Neural cell (in vitro differentiated cells): Measurements from ENCODE around the gene LRCH1. TPM values are rescaled to one million over a fixed set of nuclear protein-coding genes. Genes with fewer than 3 reads are reported as not detected.

Experiments
- H2AFZ ChIP-seq: fragments of 200-600, 300-800 bp; sonication (generic), shearing (Covaris generic); 2 replicates; pipeline ENCODE4 v1.6.0; 2014; ENCODE audit warnings: low read depth, mild to moderate bottlenecking, antibody characterized with exemption, low read length, moderate library complexity
- H3F3A ChIP-seq: fragments of 200-600 bp; shearing (Covaris generic); 2 replicates; pipeline ENCODE4 v1.6.1; 2016; ENCODE audit warnings: mild to moderate bottlenecking, moderate library complexity, mixed read lengths, antibody characterized with exemption, low read length; ENCODE audit not compliant: insufficient read depth, poor library complexity, severe bottlenecking
- H3K27ac ChIP-seq: fragments of 200-600, 300-800 bp; sonication (generic), shearing (Covaris generic); 2 replicates; pipeline ENCODE4 v1.5.1; 2014; ENCODE audit warnings: mild to moderate bottlenecking, low read length, moderate library complexity
- H3K27me3 ChIP-seq: fragments of 300-800, 200-600 bp; sonication (generic), shearing (Covaris generic); 2 replicates; pipeline ENCODE4 v1.6.0; 2014; ENCODE audit warnings: mild to moderate bottlenecking, low read depth, low read length, moderate library complexity; ENCODE audit not compliant: insufficient read depth
- H3K36me3 ChIP-seq: fragments of 300-800, 200-600 bp; sonication (generic), shearing (Covaris generic); 2 replicates; pipeline ENCODE4 v1.5.1; 2014; ENCODE audit warnings: mild to moderate bottlenecking, antibody characterized with exemption, low read length, moderate library complexity; ENCODE audit not compliant: insufficient read depth
- H3K4me2 ChIP-seq: fragments of 300-800, 200-600 bp; sonication (generic), shearing (Covaris generic); 2 replicates; pipeline ENCODE4 v1.6.0; 2014; ENCODE audit warnings: mild to moderate bottlenecking, low read length
- H3K4me3 ChIP-seq: fragments of 300-800, 200-600 bp; sonication (generic), shearing (Covaris generic); 2 replicates; pipeline ENCODE4 v1.5.1; 2014; ENCODE audit warnings: mild to moderate bottlenecking, low read length, moderate library complexity
- H3K79me2 ChIP-seq: fragments of 200-600 bp; shearing (Covaris generic); replicated peaks from 2 replicates; pipeline ENCODE4 v1.6.0; 2014; ENCODE audit warnings: mild to moderate bottlenecking, low read length, moderate library complexity; ENCODE audit not compliant: insufficient read depth
- H3K9ac ChIP-seq: fragments of 300-800, 200-600 bp; sonication (generic), shearing (Covaris generic); 2 replicates; pipeline ENCODE4 v1.6.1; 2016; ENCODE audit warnings: mild to moderate bottlenecking, low read length, mixed read lengths
- H3K9me2 ChIP-seq: fragments of 200-600 bp; shearing (Covaris generic); 2 replicates; pipeline ENCODE4 v1.6.1; 2016; ENCODE audit warnings: mild to moderate bottlenecking, low read length, mixed read lengths; ENCODE audit not compliant: insufficient read depth
- H3K9me3 ChIP-seq: fragments of 200-600, 300-800 bp; sonication (generic), shearing (Covaris generic); 2 replicates; pipeline ENCODE4 v1.6.1; 2016; ENCODE audit warnings: mild to moderate bottlenecking, mixed run types, low read length, moderate library complexity, mixed read lengths
- H4K20me1 ChIP-seq: fragments of 200-600 bp; shearing (Covaris generic); 2 replicates; pipeline ENCODE4 v1.6.1; 2016; ENCODE audit warnings: mild to moderate bottlenecking, mixed run types; ENCODE audit not compliant: insufficient read depth
- EP300 ChIP-seq: fragments of 450-650 bp; conservative IDR thresholded peaks from 2 replicates; pipeline ENCODE4 v1.6.1; 2014; ENCODE audit warnings: antibody characterized with exemption, mild to moderate bottlenecking, moderate library complexity; ENCODE audit not compliant: poor library complexity, severe bottlenecking
- EZH2 ChIP-seq: fragments of 200-600, 300-800 bp; shearing (Covaris generic), sonication (generic); IDR thresholded peaks from 2 replicates; pipeline ENCODE4 v1.6.1; 2014; ENCODE audit warnings: antibody characterized with exemption, low read length, borderline replicate concordance, mild to moderate bottlenecking; ENCODE audit not compliant: insufficient read depth, poor library complexity, severe bottlenecking
- MXI1 ChIP-seq: fragments of 450-650 bp; conservative IDR thresholded peaks from 2 replicates; pipeline ENCODE4 v1.6.1; 2014; ENCODE audit warnings: antibody characterized with exemption, mild to moderate bottlenecking; ENCODE audit not compliant: poor library complexity, severe bottlenecking
- POLR2AphosphoS5 ChIP-seq: IDR thresholded peaks from 2 replicates; pipeline ENCODE4 v1.6.1; 2012
- RAD21 ChIP-seq: fragments of 450-650 bp; conservative IDR thresholded peaks from 2 replicates; pipeline ENCODE4 v1.6.1; 2014; ENCODE audit warnings: antibody characterized with exemption, mild to moderate bottlenecking, moderate library complexity
- SMC3 ChIP-seq: fragments of 450-650 bp; conservative IDR thresholded peaks from 2 replicates; pipeline ENCODE4 v1.6.1; 2014; ENCODE audit warnings: antibody characterized with exemption, mild to moderate bottlenecking, moderate library complexity; ENCODE audit not compliant: poor library complexity
- TAF1 ChIP-seq: IDR thresholded peaks from 2 replicates; pipeline ENCODE4 v1.6.1; 2012; ENCODE audit warnings: low read depth
- polyA plus RNA-seq: library from polyadenylated mRNA; depleted of rRNA; stranded (reverse); fragments of >200 nt; gene quantifications from 2 replicates; pipeline ENCODE4 v1.2.3, GENCODE V29; 2014
- TF ChIP-seq, protein P1 (sequence below): IDR thresholded peaks from 2 replicates; pipeline ENCODE4 v1.6.1; 2012; ENCODE audit warnings: borderline replicate concordance
- TF ChIP-seq, protein P2 (sequence below): fragments of 450-650 bp; IDR thresholded peaks from 2 replicates; pipeline ENCODE4 v1.5.1; 2014; ENCODE audit warnings: antibody characterized with exemption, mild to moderate bottlenecking, moderate library complexity; ENCODE audit not compliant: poor library complexity, severe bottlenecking

The LRCH1 gene
- polyA plus RNA-seq, 1 donor from 2014 or later: 15.4 TPM

DNA sequence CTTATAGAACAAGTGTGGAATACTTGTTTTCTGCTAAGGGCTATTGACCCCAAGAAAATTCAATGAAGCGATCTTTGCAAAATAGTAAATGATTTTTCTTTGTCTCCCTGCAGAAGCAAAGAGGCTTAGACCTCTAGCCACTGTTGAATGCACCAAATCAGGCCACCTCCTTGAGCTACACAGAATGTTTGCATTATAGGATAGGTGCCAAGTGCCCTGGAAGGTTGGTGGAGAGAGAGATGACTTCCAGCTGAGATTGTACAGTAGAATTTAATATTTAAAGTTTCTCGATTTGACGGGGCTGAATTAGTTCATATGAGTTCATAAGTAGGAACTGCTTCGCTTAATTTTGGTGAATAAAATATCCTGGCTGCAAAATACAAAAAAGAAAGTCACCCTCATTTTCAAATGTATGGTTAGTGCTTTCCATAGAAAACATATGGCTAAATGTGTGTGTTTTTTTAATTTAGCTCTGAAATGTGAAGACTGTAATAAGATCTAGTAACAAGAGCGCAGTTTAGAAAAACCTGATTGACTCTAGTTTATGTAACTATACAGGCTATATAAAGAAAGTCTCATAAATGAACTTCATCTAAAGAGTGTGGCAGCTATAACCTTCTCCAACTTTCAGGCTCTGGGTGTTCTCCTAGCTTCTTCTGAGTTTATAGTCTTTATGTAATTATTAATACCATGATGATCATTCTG is 41.6 kb downstream of the LRCH1 start:
- TF ChIP-seq MXI1 (no peak), EZH2 (no peak), SMC3 (no peak), TAF1 (no peak)
- TF ChIP-seq, protein P1, sequence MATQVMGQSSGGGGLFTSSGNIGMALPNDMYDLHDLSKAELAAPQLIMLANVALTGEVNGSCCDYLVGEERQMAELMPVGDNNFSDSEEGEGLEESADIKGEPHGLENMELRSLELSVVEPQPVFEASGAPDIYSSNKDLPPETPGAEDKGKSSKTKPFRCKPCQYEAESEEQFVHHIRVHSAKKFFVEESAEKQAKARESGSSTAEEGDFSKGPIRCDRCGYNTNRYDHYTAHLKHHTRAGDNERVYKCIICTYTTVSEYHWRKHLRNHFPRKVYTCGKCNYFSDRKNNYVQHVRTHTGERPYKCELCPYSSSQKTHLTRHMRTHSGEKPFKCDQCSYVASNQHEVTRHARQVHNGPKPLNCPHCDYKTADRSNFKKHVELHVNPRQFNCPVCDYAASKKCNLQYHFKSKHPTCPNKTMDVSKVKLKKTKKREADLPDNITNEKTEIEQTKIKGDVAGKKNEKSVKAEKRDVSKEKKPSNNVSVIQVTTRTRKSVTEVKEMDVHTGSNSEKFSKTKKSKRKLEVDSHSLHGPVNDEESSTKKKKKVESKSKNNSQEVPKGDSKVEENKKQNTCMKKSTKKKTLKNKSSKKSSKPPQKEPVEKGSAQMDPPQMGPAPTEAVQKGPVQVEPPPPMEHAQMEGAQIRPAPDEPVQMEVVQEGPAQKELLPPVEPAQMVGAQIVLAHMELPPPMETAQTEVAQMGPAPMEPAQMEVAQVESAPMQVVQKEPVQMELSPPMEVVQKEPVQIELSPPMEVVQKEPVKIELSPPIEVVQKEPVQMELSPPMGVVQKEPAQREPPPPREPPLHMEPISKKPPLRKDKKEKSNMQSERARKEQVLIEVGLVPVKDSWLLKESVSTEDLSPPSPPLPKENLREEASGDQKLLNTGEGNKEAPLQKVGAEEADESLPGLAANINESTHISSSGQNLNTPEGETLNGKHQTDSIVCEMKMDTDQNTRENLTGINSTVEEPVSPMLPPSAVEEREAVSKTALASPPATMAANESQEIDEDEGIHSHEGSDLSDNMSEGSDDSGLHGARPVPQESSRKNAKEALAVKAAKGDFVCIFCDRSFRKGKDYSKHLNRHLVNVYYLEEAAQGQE: no peak
- Histone ChIP-seq H2AFZ (no peak overlapping the region), H4K20me1 (no peaks in the 10 kb centered on the region), H3K9me2 (no peaks in the 10 kb centered on the region), H3K9ac (no peak overlapping the region), H3K36me3 (no peaks in the 10 kb centered on the region), H3K27ac (no peak overlapping the region), H3K27me3 (no peaks in the 10 kb centered on the region), H3K79me2 (peaks cover 11% of the 10 kb centered on the region), H3K4me3 (no peak overlapping the region), H3K9me3 (no peaks in the 10 kb centered on the region), H3F3A (no peaks in the 10 kb centered on the region), H3K4me2 (no peak overlapping the region)

DNA sequence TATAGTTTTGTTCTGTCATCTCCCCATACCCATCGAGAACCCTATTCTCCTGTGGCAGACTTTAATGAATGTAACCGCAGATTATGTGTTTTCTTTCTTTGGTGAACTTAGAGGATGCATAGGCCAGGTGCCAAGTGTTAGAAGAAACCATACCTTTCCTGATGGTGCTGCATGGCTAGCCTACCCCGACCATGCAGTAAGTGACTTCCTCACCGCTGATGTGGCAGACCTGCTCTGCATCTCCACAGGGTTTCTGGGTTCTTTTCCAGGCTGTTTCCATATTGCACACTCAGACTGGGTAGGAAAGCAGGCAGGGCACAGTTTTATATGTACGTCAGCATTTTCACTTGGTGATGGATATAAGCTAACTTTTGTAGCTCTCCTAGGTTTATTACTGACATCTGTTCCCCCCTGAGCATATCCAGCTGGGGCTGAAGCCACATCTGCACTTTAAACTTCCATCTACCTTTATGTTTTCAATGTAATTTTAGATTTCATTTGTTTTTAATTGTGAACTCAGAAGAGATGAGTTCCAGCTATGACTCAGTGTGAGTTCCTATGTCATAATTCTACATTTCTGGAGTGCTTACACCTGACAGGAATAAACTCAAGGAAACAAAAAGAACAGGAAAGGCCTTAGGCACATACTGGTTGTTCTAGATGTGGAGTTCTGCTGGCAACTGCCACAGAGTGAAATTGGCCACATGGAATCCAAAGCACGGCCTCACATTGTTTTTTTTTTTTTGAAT is 42.3 kb downstream of the LRCH1 start:
- H3K4me2 ChIP-seq: no peak overlapping the region
- H3K79me2 ChIP-seq: peaks cover 13% of the 10 kb centered on the region
- H3K9me3 ChIP-seq: no peaks in the 10 kb centered on the region
- no peak overlapping the region for H3K4me3 ChIP-seq
- no peaks in the 10 kb centered on the region for H3K9me2 ChIP-seq
- H3K27ac ChIP-seq: no peak overlapping the region
- H3F3A ChIP-seq: no peaks in the 10 kb centered on the region
- H3K36me3 ChIP-seq: no peaks in the 10 kb centered on the region
- no peaks in the 10 kb centered on the region for H4K20me1 ChIP-seq
- no peak overlapping the region for H3K9ac ChIP-seq
- H3K27me3 ChIP-seq: no peaks in the 10 kb centered on the region
- no peak for TF ChIP-seq SMC3
- TF ChIP-seq MXI1: no peak
- no peak for TF ChIP-seq TAF1
- TF ChIP-seq, protein P1: no peak
- TF ChIP-seq EZH2: no peak
- TF ChIP-seq POLR2AphosphoS5: no peak
- no peak for TF ChIP-seq EP300
- TF ChIP-seq, protein P2, sequence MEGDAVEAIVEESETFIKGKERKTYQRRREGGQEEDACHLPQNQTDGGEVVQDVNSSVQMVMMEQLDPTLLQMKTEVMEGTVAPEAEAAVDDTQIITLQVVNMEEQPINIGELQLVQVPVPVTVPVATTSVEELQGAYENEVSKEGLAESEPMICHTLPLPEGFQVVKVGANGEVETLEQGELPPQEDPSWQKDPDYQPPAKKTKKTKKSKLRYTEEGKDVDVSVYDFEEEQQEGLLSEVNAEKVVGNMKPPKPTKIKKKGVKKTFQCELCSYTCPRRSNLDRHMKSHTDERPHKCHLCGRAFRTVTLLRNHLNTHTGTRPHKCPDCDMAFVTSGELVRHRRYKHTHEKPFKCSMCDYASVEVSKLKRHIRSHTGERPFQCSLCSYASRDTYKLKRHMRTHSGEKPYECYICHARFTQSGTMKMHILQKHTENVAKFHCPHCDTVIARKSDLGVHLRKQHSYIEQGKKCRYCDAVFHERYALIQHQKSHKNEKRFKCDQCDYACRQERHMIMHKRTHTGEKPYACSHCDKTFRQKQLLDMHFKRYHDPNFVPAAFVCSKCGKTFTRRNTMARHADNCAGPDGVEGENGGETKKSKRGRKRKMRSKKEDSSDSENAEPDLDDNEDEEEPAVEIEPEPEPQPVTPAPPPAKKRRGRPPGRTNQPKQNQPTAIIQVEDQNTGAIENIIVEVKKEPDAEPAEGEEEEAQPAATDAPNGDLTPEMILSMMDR: no peak
- TF ChIP-seq RAD21: no peak
- H2AFZ ChIP-seq: no peak overlapping the region
